Gastroesophageal sphincter (tissue), 4 donors: Measurements from ENCODE around the gene ITPKB. TPM values are rescaled to one million over a fixed set of nuclear protein-coding genes. Genes with fewer than 3 reads are reported as not detected.

Source experiments
- ATAC-seq: fragments of 150-250 bp; one replicate; pipeline ENCODE4 v1.9.1; 2016; ENCODE audit warnings: mild to moderate bottlenecking, moderate library complexity
- H3K27ac ChIP-seq, 4 donors: fragments of 200-600 bp; sonication (generic) in 3 of 4; 1 replicate in 3 of 4; 2 replicates in 1 of 4; pipeline ENCODE4 v1.5.1; 2016 to 2019
- H3K27me3 ChIP-seq: fragments of 200-600 bp; sonication (generic); one replicate; pipeline ENCODE4 v1.5.1; 2019
- H3K36me3 ChIP-seq, 2 donors: fragments of 200-600 bp; sonication (generic); one replicate each; pipeline ENCODE4 v1.5.1; 2019; ENCODE audit warnings: control low read depth in 1 of 2
- H3K4me1 ChIP-seq, 3 donors: fragments of 200-600 bp; sonication (generic); 1 replicate in 2 of 3; 2 replicates in 1 of 3; pipeline ENCODE4 v1.5.1; 2016 to 2019; ENCODE audit warnings: control low read depth in 2 of 3
- H3K4me3 ChIP-seq, 2 donors: fragments of 200-600 bp; sonication (generic); one replicate each; pipeline ENCODE4 v1.5.1; 2019; ENCODE audit warnings: mild to moderate bottlenecking in 1 of 2, moderate library complexity in 1 of 2
- H3K9me3 ChIP-seq, 3 donors: fragments of 200-600 bp; sonication (generic); one replicate each; pipeline ENCODE4 v1.5.1; 2017 to 2019; ENCODE audit warnings: control low read depth in 2 of 3
- EP300 ChIP-seq: sonication (generic); formaldehyde crosslinking; IDR thresholded peaks from one replicate; pipeline ENCODE4 v1.6.1; 2017; ENCODE audit warnings: antibody characterized with exemption, mild to moderate bottlenecking
- POLR2A ChIP-seq, 2 donors: fragments of 450-650 bp; IDR thresholded peaks; one replicate each; pipeline ENCODE4 v1.6.1; 2017; ENCODE audit warnings: antibody characterized with exemption in 2 of 2, mild to moderate bottlenecking in 2 of 2, moderate library complexity in 1 of 2
- POLR2AphosphoS5 ChIP-seq: sonication (generic); formaldehyde crosslinking; IDR thresholded peaks from one replicate; pipeline ENCODE4 v1.6.1; 2017; ENCODE audit warnings: antibody characterized with exemption
- WGBS, 2 donors: methylation state at CpG; one replicate each; pipeline ENCODE4 v1.1.5; 2018; ENCODE audit warnings: low coverage in 1 of 2; 5-methylcytosine and 5-hydroxymethylcytosine counted together
- total RNA-seq, 4 donors: library from RNA; depleted of rRNA; stranded (reverse); fragments of >200 nt; gene quantifications; one replicate each; pipeline ENCODE4 v1.1.0, GENCODE V29; 2016
- TF ChIP-seq, protein P1 (sequence below), 4 experiments: fragments of 200-600 bp in 2 of 4; fragments of 450-650 bp in 2 of 4; sonication (generic) in 1 of 4; IDR thresholded peaks; one replicate each; pipeline ENCODE4 v1.5.1; 2017 to 2019; ENCODE audit warnings: antibody characterized with exemption in 4 of 4, mild to moderate bottlenecking in 2 of 4, moderate library complexity in 2 of 4

The ITPKB gene
- total RNA-seq, 4 donors from 2014 or later: 75.0 to 184 (median 94.2) TPM

DNA sequence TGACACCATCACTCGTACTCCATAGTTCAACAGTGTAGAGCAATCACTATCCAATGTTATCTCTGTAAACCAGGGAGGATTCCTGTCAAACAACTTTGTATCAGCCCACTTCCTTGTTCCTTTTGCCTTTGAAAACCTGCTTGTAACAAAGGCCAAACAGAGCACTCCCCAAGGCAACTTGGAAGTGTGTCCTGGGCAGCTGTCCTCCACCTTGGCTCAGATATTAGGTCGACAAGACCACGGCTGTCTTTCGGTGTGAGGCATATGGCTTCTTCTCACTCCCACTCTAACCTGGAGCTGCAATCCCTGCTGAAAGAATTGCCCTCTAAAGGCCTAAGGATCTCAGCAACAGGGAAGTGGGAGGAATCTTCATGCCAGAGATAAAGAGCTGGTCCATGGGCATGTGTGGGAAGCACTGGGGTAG, 66.7 kb downstream of the ITPKB start:
- TF ChIP-seq POLR2AphosphoS5 (no peak), POLR2A (IDR thresholded peaks at IDR 0.05) (no peak), EP300 (no peak)
- TF ChIP-seq, protein P1, sequence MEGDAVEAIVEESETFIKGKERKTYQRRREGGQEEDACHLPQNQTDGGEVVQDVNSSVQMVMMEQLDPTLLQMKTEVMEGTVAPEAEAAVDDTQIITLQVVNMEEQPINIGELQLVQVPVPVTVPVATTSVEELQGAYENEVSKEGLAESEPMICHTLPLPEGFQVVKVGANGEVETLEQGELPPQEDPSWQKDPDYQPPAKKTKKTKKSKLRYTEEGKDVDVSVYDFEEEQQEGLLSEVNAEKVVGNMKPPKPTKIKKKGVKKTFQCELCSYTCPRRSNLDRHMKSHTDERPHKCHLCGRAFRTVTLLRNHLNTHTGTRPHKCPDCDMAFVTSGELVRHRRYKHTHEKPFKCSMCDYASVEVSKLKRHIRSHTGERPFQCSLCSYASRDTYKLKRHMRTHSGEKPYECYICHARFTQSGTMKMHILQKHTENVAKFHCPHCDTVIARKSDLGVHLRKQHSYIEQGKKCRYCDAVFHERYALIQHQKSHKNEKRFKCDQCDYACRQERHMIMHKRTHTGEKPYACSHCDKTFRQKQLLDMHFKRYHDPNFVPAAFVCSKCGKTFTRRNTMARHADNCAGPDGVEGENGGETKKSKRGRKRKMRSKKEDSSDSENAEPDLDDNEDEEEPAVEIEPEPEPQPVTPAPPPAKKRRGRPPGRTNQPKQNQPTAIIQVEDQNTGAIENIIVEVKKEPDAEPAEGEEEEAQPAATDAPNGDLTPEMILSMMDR (IDR thresholded peaks at IDR 0.05): no peak
- 49 to 51% methylated on average over 2 to 4 of the region's 4 CpGs for WGBS, 2 donors
- Histone ChIP-seq H3K27me3 (no peaks in the 10 kb centered on the region), H3K36me3 (no peaks in the 10 kb centered on the region), H3K27ac (peak overlapping the region in 2 of 4 donors; percentile 7 to 89), H3K9me3 (no peaks in the 10 kb centered on the region), H3K4me1 (peaks cover 0 to 28% (median 27%) of the 10 kb centered on the region in 3 donors), H3K4me3 (no peak overlapping the region)
- ATAC-seq: no peak

DNA sequence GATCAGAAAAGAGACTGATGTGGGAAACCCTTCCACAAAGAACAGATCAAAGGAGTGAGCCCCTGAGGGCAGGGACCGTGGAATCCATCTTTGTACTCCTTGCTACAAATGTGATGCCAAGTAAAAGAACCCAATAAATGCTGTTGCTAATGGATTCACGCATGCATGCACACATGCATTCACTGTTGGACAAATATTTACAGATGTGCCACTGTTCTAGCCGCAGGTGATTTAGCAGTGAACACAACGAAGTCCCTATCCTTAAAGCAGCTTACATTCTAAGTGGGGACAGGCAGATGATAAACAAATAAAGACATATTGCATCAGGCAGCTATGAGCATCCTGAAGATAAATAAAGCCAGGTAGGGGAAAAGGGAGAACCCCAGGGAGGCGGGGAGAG, 67.8 kb downstream of the ITPKB start:
- peaks cover 0 to 25% (median 23%) of the 10 kb centered on the region in 3 donors for H3K4me1 ChIP-seq
- no peaks in the 10 kb centered on the region for H3K9me3 ChIP-seq
- no peaks in the 10 kb centered on the region for H3K27me3 ChIP-seq
- ATAC-seq: no peak
- H3K27ac ChIP-seq: peak overlapping the region in 1 of 4 donors; percentile 89
- no peak overlapping the region for H3K4me3 ChIP-seq
- TF ChIP-seq, protein P1 (IDR thresholded peaks at IDR 0.05): no peak
- TF ChIP-seq POLR2A (IDR thresholded peaks at IDR 0.05) (no peak), POLR2AphosphoS5 (no peak), EP300 (no peak)
- H3K36me3 ChIP-seq: no peaks in the 10 kb centered on the region
- 80 to 87% methylated on average over 5 of the region's 5 CpGs for WGBS, 2 donors

DNA sequence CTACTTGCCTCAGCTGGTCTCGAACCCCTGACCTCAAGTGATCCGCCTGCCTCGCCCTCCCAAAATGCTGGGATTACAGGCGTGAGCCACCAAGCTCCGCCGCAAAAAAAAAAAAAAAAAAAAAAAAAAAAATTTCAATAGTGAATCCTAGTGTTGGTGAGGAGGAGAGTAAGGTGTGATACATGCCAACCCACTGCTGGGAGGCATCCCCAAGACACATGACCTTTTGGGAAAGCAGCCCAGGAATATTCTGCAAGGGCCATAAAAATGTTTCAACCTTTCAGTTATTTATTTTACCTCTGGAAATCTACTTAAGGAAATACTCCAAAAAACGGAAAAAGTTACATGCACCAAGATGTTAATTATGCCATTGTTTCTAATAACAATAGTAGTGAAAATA, 69.0 kb downstream of the ITPKB start:
- Histone ChIP-seq H3K9me3 (no peaks in the 10 kb centered on the region), H3K36me3 (no peaks in the 10 kb centered on the region), H3K4me3 (no peak overlapping the region), H3K27me3 (no peaks in the 10 kb centered on the region), H3K4me1 (peaks cover 0 to 22% (median 17%) of the 10 kb centered on the region in 3 donors), H3K27ac (peak overlapping the region in 1 of 4 donors; percentile 71)
- ATAC-seq: no peak
- TF ChIP-seq EP300: no peak
- TF ChIP-seq, protein P1 (IDR thresholded peaks at IDR 0.05): no peak
- TF ChIP-seq POLR2A (IDR thresholded peaks at IDR 0.05): no peak
- no peak for TF ChIP-seq POLR2AphosphoS5
- WGBS, 2 donors: 14 to 22% methylated on average over 1 of the region's 7 CpGs

GRCh38 chr1:226668173-226668560, 70.9 kb downstream of the ITPKB start:
- WGBS, 2 donors: 23 to 49% methylated on average over 5 of the region's 5 CpGs
- TF ChIP-seq, protein P1 (IDR thresholded peaks at IDR 0.05): no peak
- no peak for TF ChIP-seq POLR2AphosphoS5
- ATAC-seq: no peak
- Histone ChIP-seq H3K4me3 (no peak overlapping the region), H3K9me3 (no peaks in the 10 kb centered on the region), H3K27ac (peak overlapping the region in 1 of 4 donors; percentile 72), H3K36me3 (no peaks in the 10 kb centered on the region), H3K4me1 (peaks cover 0 to 38% (median 27%) of the 10 kb centered on the region in 3 donors), H3K27me3 (no peaks in the 10 kb centered on the region)

DNA sequence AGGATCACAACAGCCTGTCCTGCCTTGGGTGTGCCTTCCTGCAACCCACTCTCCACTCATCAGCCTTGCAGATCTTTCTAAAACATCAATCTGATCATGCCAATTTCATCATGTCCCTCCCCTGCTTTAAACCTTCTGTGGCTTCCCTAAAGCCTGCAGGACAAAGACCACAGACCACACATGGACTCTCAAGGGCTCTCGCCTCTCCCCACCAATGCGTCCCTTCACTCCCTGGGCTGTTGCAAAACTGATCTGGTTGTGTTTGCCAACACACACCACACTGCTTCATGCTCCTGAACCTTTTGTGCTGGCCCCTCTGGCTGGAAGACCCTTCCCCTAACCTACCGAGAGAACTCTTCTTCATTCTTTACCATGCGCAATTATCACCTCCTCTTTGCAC, 72.4 kb downstream of the ITPKB start:
- no peak for TF ChIP-seq POLR2AphosphoS5
- TF ChIP-seq EP300: no peak
- no peak for TF ChIP-seq POLR2A (IDR thresholded peaks at IDR 0.05)
- TF ChIP-seq, protein P1 (IDR thresholded peaks at IDR 0.05): no peak
- Histone ChIP-seq H3K4me1 (peaks cover 0 to 53% (median 38%) of the 10 kb centered on the region in 3 donors), H3K4me3 (no peak overlapping the region), H3K27ac (peak overlapping the region in 1 of 4 donors; percentile 72), H3K27me3 (no peaks in the 10 kb centered on the region), H3K9me3 (no peaks in the 10 kb centered on the region), H3K36me3 (no peaks in the 10 kb centered on the region)
- 95 to 98% methylated on average over 4 of the region's 4 CpGs for WGBS, 2 donors
- ATAC-seq: no peak
